K562 (cell line): ENCODE measurements around the gene SORCS1. TPM values are rescaled to one million over a fixed set of nuclear protein-coding genes. Genes with fewer than 3 reads are reported as not detected.

Source experiments
- ATAC-seq: fragments of 200-7000 bp; cut with Tn5 transposase; 3 replicates; pipeline ENCODE4 v1.9.1; 2020; ENCODE audit warnings: moderate library complexity
- BruUV-seq: library from RNA; stranded (reverse); fragments of 400-500 nt; replicated peaks from 2 replicates; lab custom pipeline; 2021; lab: Mats Ljungman, UMichigan
- CTCF ChIA-PET: fragments of 300-600 bp; formaldehyde crosslinking; extraction: SDS; loops from one replicate; lab custom pipeline; 2021; ENCODE audit warnings: low intra/inter-chr PET ratio; lab: Yijun Ruan, JAX
- POLR2A ChIA-PET: fragments of 300-600, 350-650 bp; sonication (Branson Sonifier 250); formaldehyde crosslinking; extraction: SDS; loops from one replicate; lab custom pipeline; 2021; ENCODE audit warnings: antibody characterized with exemption, inconsistent platforms; lab: Yijun Ruan, JAX
- DNase-seq, 4 experiments: peaks; one replicate each; pipeline versions ENCODE4 v3.0.0 to v3.0.0-alpha.2; 2011 to 2018; ENCODE audit warnings: low spot score in 3 of 4, mixed read lengths in 3 of 4; ENCODE audit errors: extremely low read depth in 1 of 4
- FAIRE-seq: peaks from 2 replicates; lab custom pipeline; 2011; peaks lifted over from hg19 to GRCh38; lab: Jason Lieb, UNC
- H2AFZ ChIP-seq: 2 replicates; pipeline ENCODE4 v1.6.0; 2011; ENCODE audit warnings: low read depth, low read length, control low read depth, inconsistent platforms
- H3K27ac ChIP-seq: fragments of 200-600 bp; 3 replicates; pipeline ENCODE4 v1.8.0; 2011; ENCODE audit warnings: low read depth, mild to moderate bottlenecking, control low read depth, inconsistent platforms, low read length, moderate library complexity, mixed read lengths; ENCODE audit errors: extremely low read depth
- H3K27me3 ChIP-seq, 2 experiments: fragments of 300-600 bp in 1 of 2; 2 replicates in 1 of 2; 3 replicates in 1 of 2; pipeline versions ENCODE4 v1.6.0 to v1.8.0; 2011; ENCODE audit warnings: inconsistent platforms in 2 of 2, low read length in 2 of 2, mild to moderate bottlenecking in 1 of 2, mixed read lengths in 1 of 2, moderate library complexity in 1 of 2; ENCODE audit not compliant: control insufficient read depth in 2 of 2, insufficient read depth in 2 of 2
- H3K36me3 ChIP-seq: fragments of 300-600 bp; 3 replicates; pipeline ENCODE4 v1.8.0; 2011; ENCODE audit warnings: mild to moderate bottlenecking, low read length, inconsistent platforms; ENCODE audit not compliant: control insufficient read depth, insufficient read depth
- H3K4me1 ChIP-seq, 2 experiments: fragments of 200-600 bp in 1 of 2; replicated peaks in 1 of 2; 2 replicates in 1 of 2; 3 replicates in 1 of 2; pipeline versions ENCODE4 v1.5.1 to v1.8.0; 2011; ENCODE audit warnings: inconsistent platforms in 2 of 2, low read length in 2 of 2, mild to moderate bottlenecking in 1 of 2, mixed read lengths in 1 of 2, moderate library complexity in 1 of 2; ENCODE audit not compliant: control insufficient read depth in 2 of 2, insufficient read depth in 2 of 2
- H3K4me2 ChIP-seq: 2 replicates; pipeline ENCODE4 v1.6.1; 2011; ENCODE audit warnings: low read length, control low read depth, inconsistent platforms, mixed read lengths; ENCODE audit not compliant: insufficient read depth
- H3K4me3 ChIP-seq: fragments of 200-600 bp; sonication (generic), shearing (Covaris generic); 2 replicates; pipeline ENCODE4 v1.5.1; 2016; ENCODE audit warnings: control low read depth, inconsistent platforms
- H3K79me2 ChIP-seq: fragments of 200-600 bp; 3 replicates; pipeline ENCODE4 v1.8.0; 2011; ENCODE audit warnings: low read length, inconsistent platforms; ENCODE audit not compliant: control insufficient read depth, insufficient read depth
- H3K9ac ChIP-seq, 2 experiments: 2 replicates each; pipeline versions ENCODE4 v1.6.0 to v1.6.1; 2011; ENCODE audit warnings: low read depth in 2 of 2, low read length in 2 of 2, control low read depth in 1 of 2, inconsistent platforms in 1 of 2, mild to moderate bottlenecking in 1 of 2, mixed read lengths in 1 of 2; ENCODE audit not compliant: insufficient read depth in 1 of 2
- H3K9me1 ChIP-seq: one replicate; pipeline ENCODE4 v1.6.0; 2011; ENCODE audit warnings: inconsistent platforms, mild to moderate bottlenecking, low read length, moderate library complexity; ENCODE audit not compliant: control insufficient read depth, insufficient read depth
- H3K9me3 ChIP-seq: replicated peaks from 2 replicates; pipeline ENCODE4 v1.5.1; 2011; ENCODE audit warnings: low read depth, low read length, inconsistent platforms; ENCODE audit not compliant: control insufficient read depth, insufficient read depth
- H4K20me1 ChIP-seq: replicated peaks from 2 replicates; pipeline ENCODE4 v1.6.1; 2011; ENCODE audit warnings: low read length, inconsistent platforms, mixed read lengths; ENCODE audit not compliant: control insufficient read depth, insufficient read depth
- CBX5 ChIP-seq: IDR thresholded peaks from 2 replicates; pipeline ENCODE4 v1.6.1; 2014; ENCODE audit warnings: low read depth, borderline replicate concordance
- CXXC5 ChIP-seq: fragments of 250-450 bp; sonication (Bioruptor Pico); IDR thresholded peaks from 2 replicates; pipeline ENCODE4 v1.8.0; 2022; ENCODE audit warnings: inconsistent platforms, mild to moderate bottlenecking, moderate library complexity
- GATAD2B ChIP-seq: fragments of 450-650 bp; IDR thresholded peaks from 2 replicates; pipeline ENCODE4 v1.6.1; 2017; ENCODE audit warnings: mild to moderate bottlenecking, borderline replicate concordance
- ILF3 ChIP-seq: fragments of 450-650 bp; IDR thresholded peaks from 2 replicates; pipeline ENCODE4 v1.6.1; 2018; ENCODE audit warnings: antibody characterized with exemption, mild to moderate bottlenecking, moderate library complexity, borderline replicate concordance
- PHF21A ChIP-seq: fragments of 450-650 bp; IDR thresholded peaks from 2 replicates; pipeline ENCODE4 v1.6.1; 2017; ENCODE audit warnings: low read depth, borderline replicate concordance
- RBM14 ChIP-seq: fragments of 200-400 bp; formaldehyde crosslinking; IDR thresholded peaks from 2 replicates; pipeline ENCODE4 v1.6.1; 2018; ENCODE audit warnings: low read depth, mild to moderate bottlenecking, low read length, moderate library complexity, borderline replicate concordance; ENCODE audit not compliant: insufficient read depth
- SAFB2 ChIP-seq: fragments of 200-400 bp; formaldehyde crosslinking; IDR thresholded peaks from 2 replicates; pipeline ENCODE4 v1.6.1; 2018; ENCODE audit warnings: borderline replicate concordance, low read length, low read depth, moderate library complexity; ENCODE audit not compliant: severe bottlenecking
- SMARCE1 ChIP-seq: fragments of 450-650 bp; IDR thresholded peaks from 2 replicates; pipeline ENCODE4 v1.7.1; 2016; ENCODE audit warnings: mild to moderate bottlenecking
- XRCC4 ChIP-seq: IDR thresholded peaks from one replicate; pipeline ENCODE4 v1.6.1; 2011; ENCODE audit not compliant: insufficient read depth, insufficient read length; ENCODE audit errors: extremely low read depth
- XRCC5 ChIP-seq: fragments of 200-400 bp; formaldehyde crosslinking; IDR thresholded peaks from 2 replicates; pipeline ENCODE4 v1.6.1; 2017; ENCODE audit warnings: low read depth, mild to moderate bottlenecking, low read length
- ZNF79 ChIP-seq: fragments of 250-450 bp; sonication (Bioruptor Pico); IDR thresholded peaks from 2 replicates; pipeline ENCODE4 v1.4.0; 2020; ENCODE audit warnings: low read depth, mild to moderate bottlenecking, moderate library complexity
- WGBS: fragments of 100-300 bp; shearing (Covaris generic); methylation state at CpG from one replicate; pipeline ENCODE4 v1.1.6; 2016; ENCODE audit warnings: low coverage, mixed read lengths; ENCODE audit not compliant: insufficient coverage; ENCODE audit errors: missing lambda C conversion rate; 5-methylcytosine and 5-hydroxymethylcytosine counted together
- in situ Hi-C: fragments of 300-500 bp; cut with MboI; formaldehyde crosslinking; loops from 4 replicates; pipeline ENCODE4 v1.15.0; 2018; ENCODE audit warnings: inconsistent platforms, mixed read lengths
- intact Hi-C: fragments of 100-400 bp; cut with micrococcal nuclease; formaldehyde crosslinking; loops from 2 replicates; pipeline ENCODE4 v1.14.2; 2022
- polyA plus RNA-seq, 8 experiments: library from polyadenylated mRNA; depleted of rRNA in 4 of 8; stranded (reverse) in 5 of 8; unstranded in 3 of 8; fragments of >200 nt; fragmentation: Nextera tagmentation in 2 of 8; fragmentation: Illumina TruSeq in 1 of 8; extraction: Ambion mirVana in 2 of 8; extraction: Trizol in 1 of 8; gene quantifications; 2 replicates each; pipeline versions ENCODE4 v1.2.1 to v1.2.3, GENCODE V29; 2011 to 2014; ENCODE audit warnings: inconsistent platforms in 1 of 8, missing spikeins in 1 of 8
- total RNA-seq, 7 experiments: library from RNA; depleted of rRNA in 6 of 7; stranded (reverse); fragments of >200 nt in 6 of 7; fragmentation: Illumina TruSeq in 2 of 7; extraction: Trizol in 2 of 7; gene quantifications; 2 replicates each; pipeline versions ENCODE4 v1.2.1 to v1.2.3, GENCODE V29; 2011 to 2021; ENCODE audit warnings: low replicate concordance in 1 of 7
- TF ChIP-seq, protein P1 (sequence below): sonication (generic); formaldehyde crosslinking; IDR thresholded peaks from 2 replicates; pipeline ENCODE4 v1.9.0; 2022; ENCODE audit warnings: mild to moderate bottlenecking, missing genetic modification reagents

Gene SORCS1
- total and polyA plus RNA-seq, 9 of the 15 experiments (the other 6 are each of a cell fraction or from before 2014, with no cell fraction given): 1.5 to 3.9 (median 2.7) TPM

DNA sequence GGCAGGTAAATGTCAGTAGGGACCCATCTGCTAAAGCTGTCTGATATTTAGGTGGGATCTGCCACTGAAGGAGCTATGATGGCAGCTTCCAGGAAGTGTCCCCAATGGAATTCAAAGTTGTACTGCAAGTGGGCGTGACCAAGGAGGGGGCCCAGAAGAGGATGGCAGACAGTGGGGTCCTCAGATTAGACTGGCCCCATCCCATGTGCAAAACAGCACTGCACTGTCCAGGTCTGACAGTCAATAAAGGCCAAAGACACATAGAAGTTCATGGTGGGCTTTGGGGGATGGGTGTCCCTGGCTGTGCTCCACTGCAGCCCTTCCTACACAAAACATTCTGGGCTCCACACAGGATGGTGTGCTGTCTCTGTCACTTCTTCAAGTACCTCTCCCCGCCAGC lies 49.8 kb upstream of the SORCS1 start:
- Histone ChIP-seq H3K4me3 (no peak overlapping the region), H3K4me2 (no peak overlapping the region), H2AFZ (no peak overlapping the region), H3K4me1 (no peaks in the 10 kb centered on the region), H3K36me3 (no peaks in the 10 kb centered on the region), H4K20me1 (no peaks in the 10 kb centered on the region), H3K27ac (no peak overlapping the region), H3K9ac (no peak overlapping the region), H3K9me3 (no peaks in the 10 kb centered on the region), H3K27me3 (no peaks in the 10 kb centered on the region), H3K9me1 (no peaks in the 10 kb centered on the region), H3K79me2 (no peaks in the 10 kb centered on the region)
- ChIA-PET CTCF (no interaction called here), POLR2A (no interaction called here)
- FAIRE-seq (no peak), ATAC-seq (no peak), DNase-seq (no peak)
- in situ Hi-C loops (no loop called here), intact Hi-C loops (no loop called here)
- WGBS: 0% methylated on average over 2 of the region's 2 CpGs
- no TSS peak for BruUV-seq
- TF ChIP-seq ZNF79 (CRISPR knock-in tag) (no peak), SMARCE1 (no peak), ILF3 (no peak), XRCC4 (no peak), XRCC5 (no peak), RBM14 (no peak), PHF21A (no peak), SAFB2 (no peak), CBX5 (no peak), GATAD2B (no peak), CXXC5 (CRISPR knock-in tag) (no peak)
- TF ChIP-seq, protein P1, sequence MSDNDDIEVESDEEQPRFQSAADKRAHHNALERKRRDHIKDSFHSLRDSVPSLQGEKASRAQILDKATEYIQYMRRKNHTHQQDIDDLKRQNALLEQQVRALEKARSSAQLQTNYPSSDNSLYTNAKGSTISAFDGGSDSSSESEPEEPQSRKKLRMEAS (CRISPR knock-in tag): no peak
